ENCODE results near the gene DSCAML1.

Gene DSCAML1

DNA sequence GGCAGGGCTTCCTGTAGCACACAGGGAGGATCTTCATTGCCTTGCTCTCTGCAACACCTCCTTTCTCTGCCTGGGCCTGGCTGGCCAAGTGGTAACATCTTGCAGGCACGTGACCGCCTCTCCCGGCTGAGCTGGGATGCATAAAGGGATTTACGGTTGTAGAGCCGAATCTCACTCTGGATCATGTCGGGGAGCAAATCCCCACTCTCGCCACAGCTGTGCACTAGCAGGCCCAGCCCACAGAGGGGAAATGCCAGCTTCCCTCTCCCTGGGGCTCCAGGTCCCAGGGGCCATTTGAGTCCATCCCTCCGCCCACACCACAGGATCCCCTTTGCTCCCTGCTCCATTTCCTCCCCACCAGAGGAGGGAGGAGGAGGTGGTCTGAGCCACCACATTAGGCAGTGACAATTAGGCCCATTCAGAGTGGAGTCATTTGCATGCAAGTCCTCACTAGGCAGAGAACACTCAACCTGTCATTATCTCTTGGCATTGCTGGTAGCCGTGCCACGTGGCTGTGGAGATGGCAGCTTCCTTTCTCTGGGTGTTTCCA lies 196.7 kb downstream of the DSCAML1 start:
- H3K36me3 ChIP-seq, result no peaks in the 10 kb centered on the region
- DNase-seq, result peak; percentile 95
- TF ChIP-seq, protein P1, sequence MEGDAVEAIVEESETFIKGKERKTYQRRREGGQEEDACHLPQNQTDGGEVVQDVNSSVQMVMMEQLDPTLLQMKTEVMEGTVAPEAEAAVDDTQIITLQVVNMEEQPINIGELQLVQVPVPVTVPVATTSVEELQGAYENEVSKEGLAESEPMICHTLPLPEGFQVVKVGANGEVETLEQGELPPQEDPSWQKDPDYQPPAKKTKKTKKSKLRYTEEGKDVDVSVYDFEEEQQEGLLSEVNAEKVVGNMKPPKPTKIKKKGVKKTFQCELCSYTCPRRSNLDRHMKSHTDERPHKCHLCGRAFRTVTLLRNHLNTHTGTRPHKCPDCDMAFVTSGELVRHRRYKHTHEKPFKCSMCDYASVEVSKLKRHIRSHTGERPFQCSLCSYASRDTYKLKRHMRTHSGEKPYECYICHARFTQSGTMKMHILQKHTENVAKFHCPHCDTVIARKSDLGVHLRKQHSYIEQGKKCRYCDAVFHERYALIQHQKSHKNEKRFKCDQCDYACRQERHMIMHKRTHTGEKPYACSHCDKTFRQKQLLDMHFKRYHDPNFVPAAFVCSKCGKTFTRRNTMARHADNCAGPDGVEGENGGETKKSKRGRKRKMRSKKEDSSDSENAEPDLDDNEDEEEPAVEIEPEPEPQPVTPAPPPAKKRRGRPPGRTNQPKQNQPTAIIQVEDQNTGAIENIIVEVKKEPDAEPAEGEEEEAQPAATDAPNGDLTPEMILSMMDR (IDR thresholded peaks at IDR 0.05; ENCODE audit: low read depth, low read length), result 0 out of 2 replicates have a peak, but pooled peaks have one; percentile 3
- H3K27ac ChIP-seq, result peak overlapping the region; percentile 63
- H3K4me3 ChIP-seq (ENCODE audit: low read depth, low read length), result no peak overlapping the region; the same call in 1 of the 2 replicates
- no peaks in the 10 kb centered on the region for H3K27me3 ChIP-seq (ENCODE audit: insufficient read depth, low read depth, severe bottlenecking)
- H3K9me3 ChIP-seq (ENCODE audit: severe bottlenecking), result no peaks in the 10 kb centered on the region

DNA sequence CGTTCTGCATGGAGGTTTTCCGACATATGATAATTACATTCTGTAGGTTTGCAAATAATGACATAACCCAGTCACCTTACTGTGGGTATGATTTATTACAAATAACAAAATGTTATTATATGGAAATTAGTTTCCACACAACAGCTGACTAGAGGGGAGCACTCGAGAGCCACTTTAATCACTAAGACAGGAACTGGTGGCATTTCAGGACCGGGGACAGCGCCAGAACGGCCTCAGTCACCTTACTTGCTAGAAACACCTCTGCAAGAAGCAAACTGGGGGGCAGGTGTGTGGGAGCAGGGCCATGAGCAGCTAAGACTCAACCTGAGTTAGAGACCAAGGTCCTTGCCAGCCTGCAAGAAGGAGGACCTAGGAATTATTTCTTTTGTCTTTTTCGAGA lies 199.9 kb downstream of the DSCAML1 start:
- H3K27ac ChIP-seq, result no peak overlapping the region
- H3K36me3 ChIP-seq, result no peaks in the 10 kb centered on the region
- H3K4me3 ChIP-seq (ENCODE audit: low read depth, low read length), result no peak overlapping the region
- TF ChIP-seq, protein P1 (IDR thresholded peaks at IDR 0.05; ENCODE audit: low read depth, low read length), result no peak
- no peak for DNase-seq
- H3K27me3 ChIP-seq (ENCODE audit: insufficient read depth, low read depth, severe bottlenecking), result no peaks in the 10 kb centered on the region
- no peaks in the 10 kb centered on the region for H3K9me3 ChIP-seq (ENCODE audit: severe bottlenecking)

DNA sequence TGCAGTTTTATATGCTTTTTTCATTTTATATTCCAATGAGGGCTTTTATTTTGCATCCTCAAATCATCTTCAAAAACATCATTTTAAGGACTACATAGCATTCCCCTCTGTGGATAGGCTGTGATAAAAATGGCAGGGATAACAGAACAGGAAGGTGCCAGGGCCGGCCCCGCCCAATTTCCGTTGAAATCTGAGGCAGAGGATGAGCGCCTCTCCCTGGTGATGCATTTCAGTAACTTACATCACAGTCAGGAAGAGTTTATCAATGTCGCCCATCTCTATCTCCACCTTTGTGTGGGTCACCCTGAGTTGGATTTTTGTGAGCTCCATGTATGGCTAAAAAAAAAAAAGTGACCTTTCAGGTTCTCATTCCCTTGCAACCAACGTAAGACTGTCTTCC lies 201.6 kb downstream of the DSCAML1 start:
- no peaks in the 10 kb centered on the region for H3K36me3 ChIP-seq
- TF ChIP-seq, protein P1 (IDR thresholded peaks at IDR 0.05; ENCODE audit: low read depth, low read length), result peak; percentile 37; the same call in 1 of the 2 replicates
- H3K27ac ChIP-seq, result no peak overlapping the region
- DNase-seq, result no peak
- no peak overlapping the region for H3K4me3 ChIP-seq (ENCODE audit: low read depth, low read length)
- no peaks in the 10 kb centered on the region for H3K27me3 ChIP-seq (ENCODE audit: insufficient read depth, low read depth, severe bottlenecking)
- no peaks in the 10 kb centered on the region for H3K9me3 ChIP-seq (ENCODE audit: severe bottlenecking)

DNA sequence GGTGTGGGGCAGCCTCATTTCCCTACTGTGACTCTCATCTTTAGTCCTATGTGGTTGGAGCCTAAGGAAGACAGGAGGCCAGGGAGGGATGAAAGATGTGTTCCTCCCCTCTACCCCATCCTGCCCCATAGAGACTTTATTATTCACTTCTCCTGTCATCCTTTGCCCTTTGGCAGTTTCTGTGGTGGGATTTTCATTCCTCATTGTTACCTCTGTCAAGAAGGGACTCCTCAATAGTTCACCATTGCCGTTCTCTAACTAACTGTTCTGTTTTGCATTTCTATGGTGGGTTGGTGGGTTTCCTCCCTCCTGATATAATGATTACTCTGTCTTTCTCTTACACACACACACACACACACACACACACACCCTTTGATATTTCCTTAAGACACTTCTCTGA lies 202.3 kb downstream of the DSCAML1 start:
- H3K36me3 ChIP-seq, result no peaks in the 10 kb centered on the region
- no peak for DNase-seq
- no peak overlapping the region for H3K4me3 ChIP-seq (ENCODE audit: low read depth, low read length)
- TF ChIP-seq, protein P1 (IDR thresholded peaks at IDR 0.05; ENCODE audit: low read depth, low read length), result no peak
- no peaks in the 10 kb centered on the region for H3K27me3 ChIP-seq (ENCODE audit: insufficient read depth, low read depth, severe bottlenecking)
- H3K9me3 ChIP-seq (ENCODE audit: severe bottlenecking), result no peaks in the 10 kb centered on the region
- H3K27ac ChIP-seq, result no peak overlapping the region

DNA sequence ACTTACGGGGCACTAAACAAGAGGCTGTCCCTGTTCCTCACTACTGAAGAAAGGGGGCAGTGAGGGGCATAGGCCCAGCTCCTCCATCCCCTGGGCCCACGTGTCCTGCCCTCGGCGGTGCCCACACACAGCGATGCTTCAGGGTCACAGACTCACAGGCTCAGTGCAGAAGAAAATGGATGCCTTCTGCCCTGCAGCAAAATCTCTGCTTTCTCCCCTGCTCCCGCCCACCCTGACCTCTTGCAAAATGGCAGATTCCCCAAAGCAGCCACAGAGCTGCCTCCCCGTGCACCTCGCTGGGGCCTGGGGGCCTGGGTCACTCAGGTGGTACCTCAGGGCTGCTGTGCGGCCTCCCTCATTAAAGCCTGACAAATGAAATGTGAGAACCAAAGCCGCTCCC lies 204.0 kb downstream of the DSCAML1 start:
- no peaks in the 10 kb centered on the region for H3K27me3 ChIP-seq (ENCODE audit: insufficient read depth, low read depth, severe bottlenecking)

More for the DNA sequence above, 204.0 kb downstream of the DSCAML1 start:
- no peak for DNase-seq
- Histone ChIP-seq H3K9me3 (ENCODE audit: severe bottlenecking) (no peaks in the 10 kb centered on the region), H3K27ac (no peak overlapping the region), H3K36me3 (no peaks in the 10 kb centered on the region), H3K4me3 (ENCODE audit: low read depth, low read length) (no peak overlapping the region)
- TF ChIP-seq, protein P1 (IDR thresholded peaks at IDR 0.05; ENCODE audit: low read depth, low read length), result no peak

Data from WERI-Rb-1 (cell line).